Measurements from ENCODE around the gene PPP5C.
A peak's percentile ranks its signal among the peaks of the same experiment; 100 is the strongest.

PPP5C gene

GRCh38 chr19:46299004-46299509 lies 47.8 kb upstream of the PPP5C start:
- no peak for ATAC-seq (ENCODE audit: insufficient read depth, low read depth)

GRCh38 chr19:46299695-46300094 lies 47.2 kb upstream of the PPP5C start:
- no peaks in the 10 kb centered on the region for H3K4me1 ChIP-seq (ENCODE audit: insufficient read depth, low read length)
- H3K36me3 ChIP-seq (ENCODE audit: insufficient read depth, low read length): no peaks in the 10 kb centered on the region
- ATAC-seq (ENCODE audit: insufficient read depth, low read depth) (no peak), DNase-seq (no peak)
- no peak overlapping the region for H3K9ac ChIP-seq (ENCODE audit: low read depth, low read length)
- no peaks in the 10 kb centered on the region for H3K27me3 ChIP-seq (ENCODE audit: insufficient read depth, low read length, poor library complexity)
- H3K27ac ChIP-seq (ENCODE audit: low read length): no peak overlapping the region
- no peaks in the 10 kb centered on the region for H4K20me1 ChIP-seq (ENCODE audit: insufficient read depth, low read length)
- no peak overlapping the region for H3K4me3 ChIP-seq (ENCODE audit: low read depth in 1 of 2, low read length in 2 of 2)
- TF ChIP-seq CTCF (IDR thresholded peaks at IDR 0.05; ENCODE audit: borderline replicate concordance, extremely low read depth, low read length, poor library complexity, severe bottlenecking) (no peak), EZH2 (IDR thresholded peaks at IDR 0.05; ENCODE audit: borderline replicate concordance, low read depth, low read length, severe bottlenecking) (no peak)
- no peak overlapping the region for H2AFZ ChIP-seq (ENCODE audit: low read depth, low read length)
- H3K4me2 ChIP-seq (ENCODE audit: insufficient read depth, low read length): no peak overlapping the region
- no peaks in the 10 kb centered on the region for H3K9me3 ChIP-seq (ENCODE audit: insufficient read depth, low read length, severe bottlenecking)
- no peaks in the 10 kb centered on the region for H3K79me2 ChIP-seq (ENCODE audit: insufficient read depth, low read length)

More at GRCh38 chr19:46299004-46299509, 47.8 kb upstream of the PPP5C start:
- no peak overlapping the region for H3K27ac ChIP-seq (ENCODE audit: low read length)
- no peaks in the 10 kb centered on the region for H3K27me3 ChIP-seq (ENCODE audit: insufficient read depth, low read length, poor library complexity)
- H2AFZ ChIP-seq (ENCODE audit: low read depth, low read length): no peak overlapping the region
- no peaks in the 10 kb centered on the region for H3K4me1 ChIP-seq (ENCODE audit: insufficient read depth, low read length)
- no peak overlapping the region for H3K9ac ChIP-seq (ENCODE audit: low read depth, low read length)
- peak; percentile 32 for DNase-seq
- no peak overlapping the region for H3K4me3 ChIP-seq (ENCODE audit: low read depth in 1 of 2, low read length in 2 of 2)
- no peaks in the 10 kb centered on the region for H3K9me3 ChIP-seq (ENCODE audit: insufficient read depth, low read length, severe bottlenecking)
- no peaks in the 10 kb centered on the region for H4K20me1 ChIP-seq (ENCODE audit: insufficient read depth, low read length)
- no peak for TF ChIP-seq EZH2 (IDR thresholded peaks at IDR 0.05; ENCODE audit: borderline replicate concordance, low read depth, low read length, severe bottlenecking)
- no peak for TF ChIP-seq CTCF (IDR thresholded peaks at IDR 0.05; ENCODE audit: borderline replicate concordance, extremely low read depth, low read length, poor library complexity, severe bottlenecking)
- H3K4me2 ChIP-seq (ENCODE audit: insufficient read depth, low read length): no peak overlapping the region
- no peaks in the 10 kb centered on the region for H3K36me3 ChIP-seq (ENCODE audit: insufficient read depth, low read length)
- no peaks in the 10 kb centered on the region for H3K79me2 ChIP-seq (ENCODE audit: insufficient read depth, low read length)

- Histone ChIP-seq H3K4me2 (ENCODE audit: insufficient read depth, low read length) (no peak overlapping the region), H3K4me3 (ENCODE audit: low read depth in 1 of 2, low read length in 2 of 2) (no peak overlapping the region), H3K36me3 (ENCODE audit: insufficient read depth, low read length) (no peaks in the 10 kb centered on the region), H3K9me3 (ENCODE audit: insufficient read depth, low read length, severe bottlenecking) (no peaks in the 10 kb centered on the region), H3K79me2 (ENCODE audit: insufficient read depth, low read length) (no peaks in the 10 kb centered on the region), H2AFZ (ENCODE audit: low read depth, low read length) (no peak overlapping the region), H3K27ac (ENCODE audit: low read length) (no peak overlapping the region), H3K4me1 (ENCODE audit: insufficient read depth, low read length) (no peaks in the 10 kb centered on the region), H4K20me1 (ENCODE audit: insufficient read depth, low read length) (no peaks in the 10 kb centered on the region), H3K27me3 (ENCODE audit: insufficient read depth, low read length, poor library complexity) (no peaks in the 10 kb centered on the region), H3K9ac (ENCODE audit: low read depth, low read length) (no peak overlapping the region)
- DNase-seq: no peak
- no peak for ATAC-seq (ENCODE audit: insufficient read depth, low read depth)
- TF ChIP-seq CTCF (IDR thresholded peaks at IDR 0.05; ENCODE audit: borderline replicate concordance, extremely low read depth, low read length, poor library complexity, severe bottlenecking) (no peak), EZH2 (IDR thresholded peaks at IDR 0.05; ENCODE audit: borderline replicate concordance, low read depth, low read length, severe bottlenecking) (no peak)
Measured at GRCh38 chr19:46303322-46303690, 43.6 kb upstream of the PPP5C start.
